Suprapubic skin (tissue), 4 donors: ENCODE data around the gene HOXC9. TPM values are rescaled to one million over a fixed set of nuclear protein-coding genes. Genes with fewer than 3 reads are reported as not detected.

Experiments used
- DNase-seq, 2 donors: peaks; one replicate each; pipeline ENCODE4 v3.0.0-alpha.2; 2019; ENCODE audit warnings: low spot score in 2 of 2
- H3K27ac ChIP-seq: fragments of 200-600 bp; sonication (generic); one replicate; pipeline ENCODE4 v1.5.1; 2019
- H3K27me3 ChIP-seq: fragments of 200-600 bp; sonication (generic); one replicate; pipeline ENCODE4 v1.5.1; 2019
- H3K36me3 ChIP-seq: fragments of 200-600 bp; sonication (generic); one replicate; pipeline ENCODE4 v1.5.1; 2019
- H3K4me1 ChIP-seq: fragments of 200-600 bp; sonication (generic); one replicate; pipeline ENCODE4 v1.5.1; 2019
- H3K4me3 ChIP-seq: fragments of 200-600 bp; sonication (generic); one replicate; pipeline ENCODE4 v1.5.1; 2019; ENCODE audit warnings: mild to moderate bottlenecking
- H3K9me3 ChIP-seq: fragments of 200-600 bp; sonication (generic); one replicate; pipeline ENCODE4 v1.5.1; 2019
- EP300 ChIP-seq: sonication (generic); formaldehyde crosslinking; IDR thresholded peaks from one replicate; pipeline ENCODE4 v1.6.1; 2017; ENCODE audit warnings: antibody characterized with exemption
- POLR2A ChIP-seq, 2 donors: fragments of 450-650 bp; IDR thresholded peaks; one replicate each; pipeline ENCODE4 v1.6.1; 2017; ENCODE audit warnings: antibody characterized with exemption in 2 of 2, mild to moderate bottlenecking in 2 of 2, moderate library complexity in 2 of 2
- POLR2AphosphoS5 ChIP-seq, 3 donors: sonication (generic); formaldehyde crosslinking; IDR thresholded peaks; one replicate each; pipeline ENCODE4 v1.6.1; 2017; ENCODE audit warnings: antibody characterized with exemption in 3 of 3
- WGBS: methylation state at CpG from one replicate; pipeline ENCODE4 v1.1.5; 2018; 5-methylcytosine and 5-hydroxymethylcytosine counted together
- total RNA-seq, 4 donors: library from RNA; depleted of rRNA; stranded (reverse); fragments of >200 nt; gene quantifications; one replicate each; pipeline ENCODE4 v1.1.0, GENCODE V29; 2016
- TF ChIP-seq, protein P1 (sequence below), 2 donors: fragments of 200-600 bp in 1 of 2; fragments of 450-650 bp in 1 of 2; sonication (generic) in 1 of 2; IDR thresholded peaks; one replicate each; pipeline ENCODE4 v1.5.1; 2016 to 2019; ENCODE audit warnings: antibody characterized with exemption in 2 of 2, mild to moderate bottlenecking in 1 of 2, moderate library complexity in 1 of 2

HOXC9 gene
- total RNA-seq, 4 donors from 2014 or later = 4.9 to 12.2 (median 6.1) TPM

GRCh38 chr12:54028314-54029201, 28.6 kb downstream of the HOXC9 start, which contains the start of gene HOXC6:
Gene HOXC6 (plus strand): TSS chr12:54028440. CDS start chr12:54028522, 82 bp downstream.
- Histone ChIP-seq H3K9me3 (no peaks in the 10 kb centered on the region), H3K4me3 (peak within 1 kb of the TSS; percentile 49), H3K27ac (peak within 1 kb of the TSS; percentile 98), H3K4me1 (peaks cover 80% of the 10 kb centered on the region), H3K36me3 (no peaks in the 10 kb centered on the region), H3K27me3 (peaks cover 40% of the 10 kb centered on the region)
- 30% methylated on average over 36 of the region's 36 CpGs for whole genome bisulfite sequencing
- no peak for DNase-seq
- TF ChIP-seq POLR2A (IDR thresholded peaks at IDR 0.05) (no peak), EP300 (no peak), POLR2AphosphoS5 (IDR thresholded peaks at IDR 0.05) (no peak)
- TF ChIP-seq, protein P1, sequence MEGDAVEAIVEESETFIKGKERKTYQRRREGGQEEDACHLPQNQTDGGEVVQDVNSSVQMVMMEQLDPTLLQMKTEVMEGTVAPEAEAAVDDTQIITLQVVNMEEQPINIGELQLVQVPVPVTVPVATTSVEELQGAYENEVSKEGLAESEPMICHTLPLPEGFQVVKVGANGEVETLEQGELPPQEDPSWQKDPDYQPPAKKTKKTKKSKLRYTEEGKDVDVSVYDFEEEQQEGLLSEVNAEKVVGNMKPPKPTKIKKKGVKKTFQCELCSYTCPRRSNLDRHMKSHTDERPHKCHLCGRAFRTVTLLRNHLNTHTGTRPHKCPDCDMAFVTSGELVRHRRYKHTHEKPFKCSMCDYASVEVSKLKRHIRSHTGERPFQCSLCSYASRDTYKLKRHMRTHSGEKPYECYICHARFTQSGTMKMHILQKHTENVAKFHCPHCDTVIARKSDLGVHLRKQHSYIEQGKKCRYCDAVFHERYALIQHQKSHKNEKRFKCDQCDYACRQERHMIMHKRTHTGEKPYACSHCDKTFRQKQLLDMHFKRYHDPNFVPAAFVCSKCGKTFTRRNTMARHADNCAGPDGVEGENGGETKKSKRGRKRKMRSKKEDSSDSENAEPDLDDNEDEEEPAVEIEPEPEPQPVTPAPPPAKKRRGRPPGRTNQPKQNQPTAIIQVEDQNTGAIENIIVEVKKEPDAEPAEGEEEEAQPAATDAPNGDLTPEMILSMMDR (IDR thresholded peaks at IDR 0.05) = no peak

DNA sequence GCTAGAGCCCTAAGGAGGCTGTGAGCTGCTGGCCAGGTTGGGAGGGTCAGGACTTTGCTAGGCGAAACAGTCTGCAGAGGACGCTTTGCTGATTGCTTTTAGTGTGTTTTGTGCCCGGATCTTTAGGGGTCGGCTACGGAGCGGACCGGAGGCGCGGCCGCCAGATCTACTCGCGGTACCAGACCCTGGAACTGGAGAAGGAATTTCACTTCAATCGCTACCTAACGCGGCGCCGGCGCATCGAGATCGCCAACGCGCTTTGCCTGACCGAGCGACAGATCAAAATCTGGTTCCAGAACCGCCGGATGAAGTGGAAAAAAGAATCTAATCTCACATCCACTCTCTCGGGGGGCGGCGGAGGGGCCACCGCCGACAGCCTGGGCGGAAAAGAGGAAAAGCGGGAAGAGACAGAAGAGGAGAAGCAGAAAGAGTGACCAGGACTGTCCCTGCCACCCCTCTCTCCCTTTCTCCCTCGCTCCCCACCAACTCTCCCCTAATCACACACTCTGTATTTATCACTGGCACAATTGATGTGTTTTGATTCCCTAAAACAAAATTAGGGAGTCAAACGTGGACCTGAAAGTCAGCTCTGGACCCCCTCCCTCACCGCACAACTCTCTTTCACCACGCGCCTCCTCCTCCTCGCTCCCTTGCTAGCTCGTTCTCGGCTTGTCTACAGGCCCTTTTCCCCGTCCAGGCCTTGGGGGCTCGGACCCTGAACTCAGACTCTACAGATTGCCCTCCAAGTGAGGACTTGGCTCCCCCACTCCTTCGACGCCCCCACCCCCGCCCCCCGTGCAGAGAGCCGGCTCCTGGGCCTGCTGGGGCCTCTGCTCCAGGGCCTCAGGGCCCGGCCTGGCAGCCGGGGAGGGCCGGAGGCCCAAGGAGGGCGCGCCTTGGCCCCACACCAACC, 29.8 kb downstream of the HOXC9 start:
- H3K27me3 ChIP-seq = peaks cover 46% of the 10 kb centered on the region
- peak overlapping the region; percentile 98 for H3K27ac ChIP-seq
- no peaks in the 10 kb centered on the region for H3K36me3 ChIP-seq
- H3K4me3 ChIP-seq = peak overlapping the region; percentile 49
- TF ChIP-seq, protein P1 (IDR thresholded peaks at IDR 0.05) = no peak
- TF ChIP-seq EP300 = no peak
- no peak for TF ChIP-seq POLR2AphosphoS5 (IDR thresholded peaks at IDR 0.05)
- no peak for TF ChIP-seq POLR2A (IDR thresholded peaks at IDR 0.05)
- 56% methylated on average over 45 of the region's 53 CpGs for WGBS
- H3K9me3 ChIP-seq = no peaks in the 10 kb centered on the region
- no peak for DNase-seq
- H3K4me1 ChIP-seq = peaks cover 81% of the 10 kb centered on the region

DNA sequence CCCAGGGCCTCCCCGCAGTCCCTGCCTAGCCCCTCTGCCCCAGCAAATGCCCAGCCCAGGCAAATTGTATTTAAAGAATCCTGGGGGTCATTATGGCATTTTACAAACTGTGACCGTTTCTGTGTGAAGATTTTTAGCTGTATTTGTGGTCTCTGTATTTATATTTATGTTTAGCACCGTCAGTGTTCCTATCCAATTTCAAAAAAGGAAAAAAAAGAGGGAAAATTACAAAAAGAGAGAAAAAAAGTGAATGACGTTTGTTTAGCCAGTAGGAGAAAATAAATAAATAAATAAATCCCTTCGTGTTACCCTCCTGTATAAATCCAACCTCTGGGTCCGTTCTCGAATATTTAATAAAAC, 30.5 kb downstream of the HOXC9 start:
- Histone ChIP-seq H3K27me3 (peaks cover 46% of the 10 kb centered on the region), H3K4me3 (peak overlapping the region; percentile 49), H3K27ac (peak overlapping the region; percentile 98)

DNA sequence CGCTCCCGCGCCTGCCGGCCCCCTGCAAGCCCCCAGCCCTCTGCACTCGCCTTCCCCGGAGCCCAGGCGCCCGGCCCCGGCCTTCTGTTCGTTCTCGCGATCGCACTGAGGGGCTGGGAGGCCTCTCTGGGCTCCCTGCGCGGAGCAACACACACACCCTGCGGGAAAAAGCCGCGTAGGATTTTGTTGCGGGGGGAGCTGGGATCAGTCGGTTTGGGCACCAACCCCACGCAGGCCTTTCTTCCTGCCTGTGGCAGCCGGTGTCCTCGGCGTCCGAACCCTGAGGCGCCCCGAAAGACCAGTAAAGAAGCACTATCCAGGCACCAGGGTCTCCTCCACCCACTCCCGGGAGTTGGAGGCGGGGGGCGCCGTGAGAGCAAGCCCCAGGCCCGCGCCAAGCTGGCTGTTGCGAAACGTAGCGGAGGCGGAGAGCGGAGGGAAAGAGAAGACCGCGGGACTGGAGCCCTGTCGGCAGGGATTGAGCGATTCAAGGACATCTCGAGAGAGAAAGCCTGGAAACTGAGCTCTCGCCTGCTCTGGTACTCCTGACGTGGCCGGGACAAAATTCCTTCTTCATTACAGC, 31.0 kb downstream of the HOXC9 start:
- no peak for DNase-seq
- H3K27ac ChIP-seq = peak overlapping the region; percentile 98
- peak overlapping the region; percentile 49 for H3K4me3 ChIP-seq
- no peaks in the 10 kb centered on the region for H3K36me3 ChIP-seq
- H3K27me3 ChIP-seq = peaks cover 41% of the 10 kb centered on the region
- TF ChIP-seq, protein P1 (IDR thresholded peaks at IDR 0.05) = no peak
- TF ChIP-seq EP300 (no peak), POLR2AphosphoS5 (IDR thresholded peaks at IDR 0.05) (no peak), POLR2A (IDR thresholded peaks at IDR 0.05) (no peak)
- 64% methylated on average over 45 of the region's 46 CpGs for WGBS
- peaks cover 81% of the 10 kb centered on the region for H3K4me1 ChIP-seq
- no peaks in the 10 kb centered on the region for H3K9me3 ChIP-seq

More for the DNA sequence above, 30.5 kb downstream of the HOXC9 start:
- H3K4me1 ChIP-seq = peaks cover 81% of the 10 kb centered on the region
- 59% methylated on average over 7 of the region's 7 CpGs for WGBS
- no peaks in the 10 kb centered on the region for H3K9me3 ChIP-seq
- DNase-seq = no peak
- no peaks in the 10 kb centered on the region for H3K36me3 ChIP-seq
- TF ChIP-seq, protein P1 (IDR thresholded peaks at IDR 0.05) = no peak
- TF ChIP-seq POLR2A (IDR thresholded peaks at IDR 0.05) (no peak), POLR2AphosphoS5 (IDR thresholded peaks at IDR 0.05) (no peak), EP300 (no peak)
